ENCODE data around the gene PTGFR. TPM values are rescaled to one million over a fixed set of nuclear protein-coding genes. Genes with fewer than 3 reads are reported as not detected.

PTGFR gene
- total RNA-seq, 2 experiments from 2014 or later, result not detected

- CTCF ChIA-PET, result no interaction called here
- H3K36me3 Mint-ChIP-seq (ENCODE audit: low read depth), result no peaks in the 10 kb centered on the region
These were observed 787 bp downstream of the PTGFR start for GRCh38 chr1:78491451-78492071.

GRCh38 chr1:78492386-78492950, 1.7 kb downstream of the PTGFR start:
- Mint-ChIP-seq H3K4me1 (ENCODE audit: low read depth) (no peaks in the 10 kb centered on the region), H3K36me3 (ENCODE audit: low read depth) (no peaks in the 10 kb centered on the region), H3K27me3 (ENCODE audit: low read depth) (peaks cover 33% of the 10 kb centered on the region), H3K27ac (no peak overlapping the region), H3K9me3 (ENCODE audit: insufficient read depth) (no peaks in the 10 kb centered on the region), H3K4me3 (no peak overlapping the region)
- DNase-seq, result no peak
- ChIA-PET POLR2A (no interaction called here), CTCF (no interaction called here)
- ATAC-seq, result no peak

More at GRCh38 chr1:78491451-78492071, 787 bp downstream of the PTGFR start:
- Mint-ChIP-seq H3K9me3 (ENCODE audit: insufficient read depth) (no peaks in the 10 kb centered on the region), H3K4me3 (no peak overlapping the region), H3K27me3 (ENCODE audit: low read depth) (peaks cover 33% of the 10 kb centered on the region), H3K27ac (no peak overlapping the region), H3K4me1 (ENCODE audit: low read depth) (no peaks in the 10 kb centered on the region)
- POLR2A ChIA-PET, result no interaction called here
- DNase-seq (no peak), ATAC-seq (no peak)

GRCh38 chr1:78493451-78493850, 2.7 kb downstream of the PTGFR start:
- Mint-ChIP-seq H3K27me3 (ENCODE audit: low read depth) (peaks cover 33% of the 10 kb centered on the region), H3K36me3 (ENCODE audit: low read depth) (no peaks in the 10 kb centered on the region), H3K9me3 (ENCODE audit: insufficient read depth) (no peaks in the 10 kb centered on the region), H3K27ac (no peak overlapping the region), H3K4me1 (ENCODE audit: low read depth) (no peaks in the 10 kb centered on the region), H3K4me3 (no peak overlapping the region)
- DNase-seq (no peak), ATAC-seq (no peak)
- ChIA-PET POLR2A (no interaction called here), CTCF (no interaction called here)

- DNase-seq, result no peak
- ChIA-PET CTCF (no interaction called here), POLR2A (no interaction called here)
- Mint-ChIP-seq H3K4me3 (no peak overlapping the region), H3K27ac (no peak overlapping the region), H3K27me3 (ENCODE audit: low read depth) (peaks cover 6% of the 10 kb centered on the region), H3K9me3 (ENCODE audit: insufficient read depth) (no peaks in the 10 kb centered on the region), H3K36me3 (ENCODE audit: low read depth) (no peaks in the 10 kb centered on the region), H3K4me1 (ENCODE audit: low read depth) (no peaks in the 10 kb centered on the region)
- ATAC-seq, result no peak
These were observed 6.4 kb downstream of the PTGFR start for GRCh38 chr1:78497201-78497600.

GRCh38 chr1:78500529-78500928, 9.8 kb downstream of the PTGFR start:
- no peaks in the 10 kb centered on the region for H3K9me3 Mint-ChIP-seq (ENCODE audit: insufficient read depth)
- no peaks in the 10 kb centered on the region for H3K27me3 Mint-ChIP-seq (ENCODE audit: low read depth)
- H3K4me1 Mint-ChIP-seq (ENCODE audit: low read depth), result no peaks in the 10 kb centered on the region
- ATAC-seq (no peak), DNase-seq (no peak)
- CTCF ChIA-PET, result no interaction called here
- H3K36me3 Mint-ChIP-seq (ENCODE audit: low read depth), result no peaks in the 10 kb centered on the region
- no peak overlapping the region for H3K4me3 Mint-ChIP-seq
- no peak overlapping the region for H3K27ac Mint-ChIP-seq
- POLR2A ChIA-PET, result no interaction called here

- Mint-ChIP-seq H3K4me3 (no peak overlapping the region), H3K36me3 (ENCODE audit: low read depth) (no peaks in the 10 kb centered on the region), H3K27me3 (ENCODE audit: low read depth) (no peaks in the 10 kb centered on the region), H3K27ac (no peak overlapping the region), H3K4me1 (ENCODE audit: low read depth) (no peaks in the 10 kb centered on the region), H3K9me3 (ENCODE audit: insufficient read depth) (no peaks in the 10 kb centered on the region)
- ChIA-PET CTCF (no interaction called here), POLR2A (no interaction called here)
- DNase-seq (no peak), ATAC-seq (no peak)
These were observed 10.4 kb downstream of the PTGFR start for GRCh38 chr1:78501203-78501602.

GRCh38 chr1:78511334-78511733, 20.6 kb downstream of the PTGFR start:
- ATAC-seq, result no peak
- POLR2A ChIA-PET, result no interaction called here
- no peaks in the 10 kb centered on the region for H3K36me3 Mint-ChIP-seq (ENCODE audit: low read depth)

GRCh38 chr1:78516716-78517115, 25.9 kb downstream of the PTGFR start:
- Mint-ChIP-seq H3K4me3 (no peak overlapping the region), H3K36me3 (ENCODE audit: low read depth) (no peaks in the 10 kb centered on the region), H3K4me1 (ENCODE audit: low read depth) (no peaks in the 10 kb centered on the region), H3K27me3 (ENCODE audit: low read depth) (peaks cover 4% of the 10 kb centered on the region), H3K9me3 (ENCODE audit: insufficient read depth) (peaks cover 3% of the 10 kb centered on the region), H3K27ac (no peak overlapping the region)
- ChIA-PET CTCF (no interaction called here), POLR2A (no interaction called here)
- DNase-seq (no peak), ATAC-seq (no peak)

More at GRCh38 chr1:78511334-78511733, 20.6 kb downstream of the PTGFR start:
- DNase-seq, result no peak
- Mint-ChIP-seq H3K9me3 (ENCODE audit: insufficient read depth) (peaks cover 3% of the 10 kb centered on the region), H3K27me3 (ENCODE audit: low read depth) (peaks cover 2% of the 10 kb centered on the region), H3K4me3 (no peak overlapping the region), H3K27ac (no peak overlapping the region), H3K4me1 (ENCODE audit: low read depth) (no peaks in the 10 kb centered on the region)
- CTCF ChIA-PET, result no interaction called here

- H3K4me1 Mint-ChIP-seq (ENCODE audit: low read depth), result no peaks in the 10 kb centered on the region
- H3K27ac Mint-ChIP-seq, result no peak overlapping the region
- CTCF ChIA-PET, result no interaction called here
- no peaks in the 10 kb centered on the region for H3K9me3 Mint-ChIP-seq (ENCODE audit: insufficient read depth)
- no peak overlapping the region for H3K4me3 Mint-ChIP-seq
- no peak for DNase-seq
- no peaks in the 10 kb centered on the region for H3K36me3 Mint-ChIP-seq (ENCODE audit: low read depth)
- H3K27me3 Mint-ChIP-seq (ENCODE audit: low read depth), result peaks cover 3% of the 10 kb centered on the region
- POLR2A ChIA-PET, result no interaction called here
- no peak for ATAC-seq
These were observed 28.7 kb downstream of the PTGFR start for GRCh38 chr1:78519446-78519845.

GRCh38 chr1:78520216-78520615, 29.4 kb downstream of the PTGFR start:
- no peaks in the 10 kb centered on the region for H3K36me3 Mint-ChIP-seq (ENCODE audit: low read depth)
- H3K4me1 Mint-ChIP-seq (ENCODE audit: low read depth), result no peaks in the 10 kb centered on the region
- CTCF ChIA-PET, result no interaction called here
- DNase-seq (no peak), ATAC-seq (no peak)
- POLR2A ChIA-PET, result no interaction called here
- H3K4me3 Mint-ChIP-seq, result no peak overlapping the region
- no peaks in the 10 kb centered on the region for H3K9me3 Mint-ChIP-seq (ENCODE audit: insufficient read depth)
- H3K27me3 Mint-ChIP-seq (ENCODE audit: low read depth), result peaks cover 2% of the 10 kb centered on the region
- no peak overlapping the region for H3K27ac Mint-ChIP-seq

- DNase-seq (no peak), ATAC-seq (no peak)
- no peak overlapping the region for H3K4me3 Mint-ChIP-seq
- H3K36me3 Mint-ChIP-seq (ENCODE audit: low read depth), result no peaks in the 10 kb centered on the region
- no peaks in the 10 kb centered on the region for H3K4me1 Mint-ChIP-seq (ENCODE audit: low read depth)
- H3K27me3 Mint-ChIP-seq (ENCODE audit: low read depth), result peaks cover 2% of the 10 kb centered on the region
- POLR2A ChIA-PET, result no interaction called here
- no peaks in the 10 kb centered on the region for H3K9me3 Mint-ChIP-seq (ENCODE audit: insufficient read depth)
- no peak overlapping the region for H3K27ac Mint-ChIP-seq
- CTCF ChIA-PET, result no interaction called here
These were observed 30.1 kb downstream of the PTGFR start for GRCh38 chr1:78520843-78521242.

- ATAC-seq (no peak), DNase-seq (no peak)
- no peaks in the 10 kb centered on the region for H3K36me3 Mint-ChIP-seq (ENCODE audit: low read depth)
- H3K9me3 Mint-ChIP-seq (ENCODE audit: insufficient read depth), result no peaks in the 10 kb centered on the region
- POLR2A ChIA-PET, result no interaction called here
- no peak overlapping the region for H3K27ac Mint-ChIP-seq
- H3K27me3 Mint-ChIP-seq (ENCODE audit: low read depth), result peaks cover 2% of the 10 kb centered on the region
- CTCF ChIA-PET, result no interaction called here
- H3K4me1 Mint-ChIP-seq (ENCODE audit: low read depth), result no peaks in the 10 kb centered on the region
- H3K4me3 Mint-ChIP-seq, result no peak overlapping the region
These were observed 31.4 kb downstream of the PTGFR start for GRCh38 chr1:78522136-78522535.

- DNase-seq (no peak), ATAC-seq (no peak)
- CTCF ChIA-PET, result no interaction called here
- no peaks in the 10 kb centered on the region for H3K27me3 Mint-ChIP-seq (ENCODE audit: low read depth)
- no peaks in the 10 kb centered on the region for H3K4me1 Mint-ChIP-seq (ENCODE audit: low read depth)
- no peaks in the 10 kb centered on the region for H3K9me3 Mint-ChIP-seq (ENCODE audit: insufficient read depth)
- H3K36me3 Mint-ChIP-seq (ENCODE audit: low read depth), result no peaks in the 10 kb centered on the region
- POLR2A ChIA-PET, result no interaction called here
- H3K4me3 Mint-ChIP-seq, result no peak overlapping the region
- no peak overlapping the region for H3K27ac Mint-ChIP-seq
These were observed 35.7 kb downstream of the PTGFR start for GRCh38 chr1:78526496-78526895.
